ENCODE data around the gene KREMEN1.
"Not testable (repeated sequence)": the region's sequence is repeated elsewhere in the genome, so short reads cannot be mapped to it uniquely, and the experiment has no call there.

KREMEN1 gene

GRCh38 chr22:29079218-29079901, 6.5 kb downstream of the KREMEN1 start:
- no peak for DNase-seq

GRCh38 chr22:29080106-29080975, 7.5 kb downstream of the KREMEN1 start:
- no peak for DNase-seq

- DNase-seq = no peak
Observed at GRCh38 chr22:29081517-29082236, 8.8 kb downstream of the KREMEN1 start.

- no peak for DNase-seq
Observed at GRCh38 chr22:29082826-29083545, 10.2 kb downstream of the KREMEN1 start.

- DNase-seq = not testable (repeated sequence)
Observed at GRCh38 chr22:29083576-29083932, 10.7 kb downstream of the KREMEN1 start.

GRCh38 chr22:29083933-29084591, 11.2 kb downstream of the KREMEN1 start:
- no peak for DNase-seq

GRCh38 chr22:29087012-29087411, 14.2 kb downstream of the KREMEN1 start:
- DNase-seq = no peak

GRCh38 chr22:29088809-29089208, 16.0 kb downstream of the KREMEN1 start:
- no peak for DNase-seq

- no peak for DNase-seq
Observed at GRCh38 chr22:29089507-29089906, 16.7 kb downstream of the KREMEN1 start.

GRCh38 chr22:29090039-29090438, 17.2 kb downstream of the KREMEN1 start:
- no peak for DNase-seq

- no peak for DNase-seq
Observed at GRCh38 chr22:29092243-29092642, 19.4 kb downstream of the KREMEN1 start.

- DNase-seq = no peak
Observed at GRCh38 chr22:29093030-29093429, 20.2 kb downstream of the KREMEN1 start.

GRCh38 chr22:29093501-29094300, 20.9 kb downstream of the KREMEN1 start:
- no peak for DNase-seq

GRCh38 chr22:29095459-29095858, 22.6 kb downstream of the KREMEN1 start:
- no peak for DNase-seq

- no peak for DNase-seq
Observed at GRCh38 chr22:29096736-29097669, 24.2 kb downstream of the KREMEN1 start.

- no peak for DNase-seq
Observed at GRCh38 chr22:29098296-29098695, 25.5 kb downstream of the KREMEN1 start.

- no peak for DNase-seq
Observed at GRCh38 chr22:29102300-29102699, 29.5 kb downstream of the KREMEN1 start.

GRCh38 chr22:29103121-29103520, 30.3 kb downstream of the KREMEN1 start:
- no peak for DNase-seq

GRCh38 chr22:29105468-29105867, 32.6 kb downstream of the KREMEN1 start:
- DNase-seq = no peak

GRCh38 chr22:29106839-29107238, 34.0 kb downstream of the KREMEN1 start:
- DNase-seq = no peak

Data from activated T-cell treated with anti-CD3 and anti-CD28 coated beads, Interleukin-2, amount 50 U/mL, for 1 hour (primary cell).